K562 (cell line): ENCODE data around the gene ADAMTSL3. TPM values are rescaled to one million over a fixed set of nuclear protein-coding genes. Genes with fewer than 3 reads are reported as not detected.

Experiments
- ATAC-seq: fragments of 200-7000 bp; cut with Tn5 transposase; 3 replicates; pipeline ENCODE4 v1.9.1; 2020; ENCODE audit warnings: moderate library complexity
- BruUV-seq: library from RNA; stranded (reverse); fragments of 400-500 nt; replicated peaks from 2 replicates; lab custom pipeline; 2021; lab: Mats Ljungman, UMichigan
- CTCF ChIA-PET: fragments of 300-600 bp; formaldehyde crosslinking; extraction: SDS; loops from one replicate; lab custom pipeline; 2021; ENCODE audit warnings: low intra/inter-chr PET ratio; lab: Yijun Ruan, JAX
- POLR2A ChIA-PET: fragments of 300-600, 350-650 bp; sonication (Branson Sonifier 250); formaldehyde crosslinking; extraction: SDS; loops from one replicate; lab custom pipeline; 2021; ENCODE audit warnings: antibody characterized with exemption, inconsistent platforms; lab: Yijun Ruan, JAX
- DNase-seq, 4 experiments: peaks; one replicate each; pipeline versions ENCODE4 v3.0.0 to v3.0.0-alpha.2; 2011 to 2018; ENCODE audit warnings: low spot score in 3 of 4, mixed read lengths in 3 of 4; ENCODE audit errors: extremely low read depth in 1 of 4
- FAIRE-seq: peaks from 2 replicates; lab custom pipeline; 2011; peaks lifted over from hg19 to GRCh38; lab: Jason Lieb, UNC
- H2AFZ ChIP-seq: 2 replicates; pipeline ENCODE4 v1.6.0; 2011; ENCODE audit warnings: low read depth, low read length, control low read depth, inconsistent platforms
- H3K27ac ChIP-seq: fragments of 200-600 bp; 3 replicates; pipeline ENCODE4 v1.8.0; 2011; ENCODE audit warnings: low read depth, mild to moderate bottlenecking, control low read depth, inconsistent platforms, low read length, moderate library complexity, mixed read lengths; ENCODE audit errors: extremely low read depth
- H3K27me3 ChIP-seq, 2 experiments: fragments of 300-600 bp in 1 of 2; 2 replicates in 1 of 2; 3 replicates in 1 of 2; pipeline versions ENCODE4 v1.6.0 to v1.8.0; 2011; ENCODE audit warnings: inconsistent platforms in 2 of 2, low read length in 2 of 2, mild to moderate bottlenecking in 1 of 2, mixed read lengths in 1 of 2, moderate library complexity in 1 of 2; ENCODE audit not compliant: control insufficient read depth in 2 of 2, insufficient read depth in 2 of 2
- H3K36me3 ChIP-seq: fragments of 300-600 bp; 3 replicates; pipeline ENCODE4 v1.8.0; 2011; ENCODE audit warnings: mild to moderate bottlenecking, low read length, inconsistent platforms; ENCODE audit not compliant: control insufficient read depth, insufficient read depth
- H3K4me1 ChIP-seq, 2 experiments: fragments of 200-600 bp in 1 of 2; replicated peaks in 1 of 2; 2 replicates in 1 of 2; 3 replicates in 1 of 2; pipeline versions ENCODE4 v1.5.1 to v1.8.0; 2011; ENCODE audit warnings: inconsistent platforms in 2 of 2, low read length in 2 of 2, mild to moderate bottlenecking in 1 of 2, mixed read lengths in 1 of 2, moderate library complexity in 1 of 2; ENCODE audit not compliant: control insufficient read depth in 2 of 2, insufficient read depth in 2 of 2
- H3K4me2 ChIP-seq: 2 replicates; pipeline ENCODE4 v1.6.1; 2011; ENCODE audit warnings: low read length, control low read depth, inconsistent platforms, mixed read lengths; ENCODE audit not compliant: insufficient read depth
- H3K4me3 ChIP-seq: fragments of 200-600 bp; sonication (generic), shearing (Covaris generic); 2 replicates; pipeline ENCODE4 v1.5.1; 2016; ENCODE audit warnings: control low read depth, inconsistent platforms
- H3K79me2 ChIP-seq: fragments of 200-600 bp; 3 replicates; pipeline ENCODE4 v1.8.0; 2011; ENCODE audit warnings: low read length, inconsistent platforms; ENCODE audit not compliant: control insufficient read depth, insufficient read depth
- H3K9ac ChIP-seq, 2 experiments: 2 replicates each; pipeline versions ENCODE4 v1.6.0 to v1.6.1; 2011; ENCODE audit warnings: low read depth in 2 of 2, low read length in 2 of 2, control low read depth in 1 of 2, inconsistent platforms in 1 of 2, mild to moderate bottlenecking in 1 of 2, mixed read lengths in 1 of 2; ENCODE audit not compliant: insufficient read depth in 1 of 2
- H3K9me1 ChIP-seq: one replicate; pipeline ENCODE4 v1.6.0; 2011; ENCODE audit warnings: inconsistent platforms, mild to moderate bottlenecking, low read length, moderate library complexity; ENCODE audit not compliant: control insufficient read depth, insufficient read depth
- H3K9me3 ChIP-seq: replicated peaks from 2 replicates; pipeline ENCODE4 v1.5.1; 2011; ENCODE audit warnings: low read depth, low read length, inconsistent platforms; ENCODE audit not compliant: control insufficient read depth, insufficient read depth
- H4K20me1 ChIP-seq: replicated peaks from 2 replicates; pipeline ENCODE4 v1.6.1; 2011; ENCODE audit warnings: low read length, inconsistent platforms, mixed read lengths; ENCODE audit not compliant: control insufficient read depth, insufficient read depth
- ARNT ChIP-seq, 2 experiments: fragments of 450-650 bp; IDR thresholded peaks; 2 replicates each; pipeline ENCODE4 v1.6.1; 2016; ENCODE audit warnings: mild to moderate bottlenecking in 1 of 2
- ATF1 ChIP-seq, 2 experiments: fragments of 450-650 bp in 1 of 2; IDR thresholded peaks; 2 replicates each; pipeline ENCODE4 v1.6.1; 2016; ENCODE audit warnings: missing compliant biosample characterization in 1 of 2, missing genetic modification characterization in 1 of 2
- BCOR ChIP-seq: fragments of 450-650 bp; IDR thresholded peaks from 2 replicates; pipeline ENCODE4 v1.6.1; 2016
- EHMT2 ChIP-seq: fragments of 450-650 bp; IDR thresholded peaks from 2 replicates; pipeline ENCODE4 v1.6.1; 2018; ENCODE audit warnings: antibody characterized with exemption
- FOS ChIP-seq: IDR thresholded peaks from 3 replicates; pipeline ENCODE4 v1.6.1; 2011; ENCODE audit not compliant: insufficient read length; ENCODE audit errors: extremely low read depth
- HEY1 ChIP-seq: fragments of 250-450 bp; sonication (Bioruptor Pico); IDR thresholded peaks from 2 replicates; pipeline ENCODE4 v1.5.0; 2020; ENCODE audit warnings: mild to moderate bottlenecking, moderate library complexity, borderline replicate concordance
- ILF3 ChIP-seq: fragments of 450-650 bp; IDR thresholded peaks from 2 replicates; pipeline ENCODE4 v1.6.1; 2018; ENCODE audit warnings: antibody characterized with exemption, mild to moderate bottlenecking, moderate library complexity, borderline replicate concordance
- MCM2 ChIP-seq: fragments of 450-650 bp; IDR thresholded peaks from 2 replicates; pipeline ENCODE4 v1.6.1; 2017; ENCODE audit warnings: low read depth, mild to moderate bottlenecking
- NCOA6 ChIP-seq: fragments of 450-650 bp; IDR thresholded peaks from 2 replicates; pipeline ENCODE4 v1.6.1; 2017; ENCODE audit warnings: mild to moderate bottlenecking
- NFRKB ChIP-seq: fragments of 450-650 bp; IDR thresholded peaks from 2 replicates; pipeline ENCODE4 v1.6.1; 2016; ENCODE audit warnings: low read depth
- RBFOX2 ChIP-seq: fragments of 200-400 bp; formaldehyde crosslinking; IDR thresholded peaks from 2 replicates; pipeline ENCODE4 v1.6.1; 2017; ENCODE audit warnings: low read depth, mild to moderate bottlenecking, low read length, moderate library complexity
- SREBF1 ChIP-seq: fragments of 150-350 bp; IDR thresholded peaks from 2 replicates; pipeline ENCODE4 v1.6.1; 2014; ENCODE audit warnings: antibody characterized with exemption, low read depth, low read length, borderline replicate concordance
- ZFP1 ChIP-seq: fragments of 450-650 bp; formaldehyde crosslinking; IDR thresholded peaks from 2 replicates; pipeline ENCODE4 v1.4.0; 2020; ENCODE audit warnings: mild to moderate bottlenecking, mixed read lengths
- ZNF121 ChIP-seq: sonication (generic); formaldehyde crosslinking; conservative IDR thresholded peaks from 2 replicates; pipeline ENCODE4 v1.8.0; 2022; ENCODE audit warnings: missing genetic modification reagents
- ZNF436 ChIP-seq: fragments of 250-450, 450-650 bp; sonication (Bioruptor Pico); formaldehyde crosslinking; IDR thresholded peaks from 2 replicates; pipeline ENCODE4 v1.7.0; 2020; ENCODE audit warnings: mild to moderate bottlenecking
- ZNF586 ChIP-seq: fragments of 450-650 bp; formaldehyde crosslinking; conservative IDR thresholded peaks from 2 replicates; pipeline ENCODE4 v1.4.0; 2020; ENCODE audit warnings: mild to moderate bottlenecking, moderate library complexity
- WGBS: fragments of 100-300 bp; shearing (Covaris generic); methylation state at CpG from one replicate; pipeline ENCODE4 v1.1.6; 2016; ENCODE audit warnings: low coverage, mixed read lengths; ENCODE audit not compliant: insufficient coverage; ENCODE audit errors: missing lambda C conversion rate; 5-methylcytosine and 5-hydroxymethylcytosine counted together
- in situ Hi-C: fragments of 300-500 bp; cut with MboI; formaldehyde crosslinking; loops from 4 replicates; pipeline ENCODE4 v1.15.0; 2018; ENCODE audit warnings: inconsistent platforms, mixed read lengths
- intact Hi-C: fragments of 100-400 bp; cut with micrococcal nuclease; formaldehyde crosslinking; loops from 2 replicates; pipeline ENCODE4 v1.14.2; 2022
- polyA plus RNA-seq, 8 experiments: library from polyadenylated mRNA; depleted of rRNA in 4 of 8; stranded (reverse) in 5 of 8; unstranded in 3 of 8; fragments of >200 nt; fragmentation: Nextera tagmentation in 2 of 8; fragmentation: Illumina TruSeq in 1 of 8; extraction: Ambion mirVana in 2 of 8; extraction: Trizol in 1 of 8; gene quantifications; 2 replicates each; pipeline versions ENCODE4 v1.2.1 to v1.2.3, GENCODE V29; 2011 to 2014; ENCODE audit warnings: inconsistent platforms in 1 of 8, missing spikeins in 1 of 8
- total RNA-seq, 7 experiments: library from RNA; depleted of rRNA in 6 of 7; stranded (reverse); fragments of >200 nt in 6 of 7; fragmentation: Illumina TruSeq in 2 of 7; extraction: Trizol in 2 of 7; gene quantifications; 2 replicates each; pipeline versions ENCODE4 v1.2.1 to v1.2.3, GENCODE V29; 2011 to 2021; ENCODE audit warnings: low replicate concordance in 1 of 7
- TF ChIP-seq, protein P1 (sequence below): fragments of 450-650 bp; IDR thresholded peaks from 2 replicates; pipeline ENCODE4 v1.6.1; 2017; ENCODE audit warnings: mild to moderate bottlenecking, moderate library complexity
- TF ChIP-seq, protein P2 (sequence below): sonication (generic); formaldehyde crosslinking; IDR thresholded peaks from 2 replicates; pipeline ENCODE4 v1.8.0; 2022; ENCODE audit warnings: mild to moderate bottlenecking, missing genetic modification reagents, borderline replicate concordance

Gene ADAMTSL3
- total and polyA plus RNA-seq, 9 of the 15 experiments (the other 6 are each of a cell fraction or from before 2014, with no cell fraction given), result 0.01 to 0.18 (median 0.07) TPM; not detected in 3

DNA sequence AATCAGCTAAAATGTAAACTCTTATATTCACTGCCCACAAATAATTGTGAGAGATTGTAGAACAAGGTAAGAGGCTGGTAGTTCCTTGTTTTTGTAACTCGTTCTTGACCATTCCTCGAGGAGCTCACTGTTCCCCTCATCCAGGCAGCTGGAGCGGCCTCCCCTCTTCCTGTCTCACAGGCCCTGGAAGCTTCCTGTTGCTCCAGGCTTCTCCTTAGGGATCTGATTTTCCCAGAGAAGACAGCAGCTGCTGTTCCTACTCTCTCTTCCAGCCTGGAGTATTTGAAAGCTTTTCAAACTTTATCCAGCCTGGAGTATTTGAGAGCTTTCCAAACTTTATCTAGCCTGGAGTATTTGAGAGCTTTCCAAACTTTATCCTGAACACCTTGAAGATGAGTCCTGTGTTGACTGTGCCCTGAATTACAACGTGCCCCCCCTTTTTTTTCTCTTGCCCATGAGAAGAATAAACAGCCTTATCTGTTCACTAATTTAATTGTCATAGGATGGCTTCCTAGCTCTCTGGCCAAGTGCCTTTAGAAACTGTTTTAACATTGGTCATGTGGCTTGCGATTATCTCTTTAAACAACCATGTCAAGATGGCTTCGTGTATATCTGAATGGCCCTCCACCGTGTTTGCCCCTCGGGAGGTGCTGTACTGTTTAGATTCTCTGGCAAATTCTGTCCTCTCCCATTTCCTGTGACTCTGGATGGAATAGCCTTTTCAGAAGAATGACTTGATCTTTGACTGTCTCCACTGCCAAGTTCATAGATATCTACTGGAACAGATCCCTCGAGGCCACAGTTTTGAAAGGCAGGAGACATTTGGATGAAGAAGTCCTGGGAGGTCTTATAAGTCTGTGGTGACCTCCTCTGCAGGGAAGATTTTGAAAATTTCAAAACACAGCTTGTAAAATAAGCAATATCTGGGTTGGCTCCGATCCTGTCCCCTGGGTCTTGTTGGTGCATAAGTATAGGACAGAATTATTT, 4.8 kb downstream of the ADAMTSL3 start (continued):
- TF ChIP-seq, protein P1, sequence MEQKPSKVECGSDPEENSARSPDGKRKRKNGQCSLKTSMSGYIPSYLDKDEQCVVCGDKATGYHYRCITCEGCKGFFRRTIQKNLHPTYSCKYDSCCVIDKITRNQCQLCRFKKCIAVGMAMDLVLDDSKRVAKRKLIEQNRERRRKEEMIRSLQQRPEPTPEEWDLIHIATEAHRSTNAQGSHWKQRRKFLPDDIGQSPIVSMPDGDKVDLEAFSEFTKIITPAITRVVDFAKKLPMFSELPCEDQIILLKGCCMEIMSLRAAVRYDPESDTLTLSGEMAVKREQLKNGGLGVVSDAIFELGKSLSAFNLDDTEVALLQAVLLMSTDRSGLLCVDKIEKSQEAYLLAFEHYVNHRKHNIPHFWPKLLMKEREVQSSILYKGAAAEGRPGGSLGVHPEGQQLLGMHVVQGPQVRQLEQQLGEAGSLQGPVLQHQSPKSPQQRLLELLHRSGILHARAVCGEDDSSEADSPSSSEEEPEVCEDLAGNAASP, result no peak
- TF ChIP-seq BCOR (no peak), SREBF1 (no peak), FOS (no peak), EHMT2 (no peak), RBFOX2 (no peak), NFRKB (no peak), NCOA6 (no peak), ZNF586 (CRISPR knock-in tag) (no peak)
- TF ChIP-seq, all 486 proteins: peak for 0

DNA sequence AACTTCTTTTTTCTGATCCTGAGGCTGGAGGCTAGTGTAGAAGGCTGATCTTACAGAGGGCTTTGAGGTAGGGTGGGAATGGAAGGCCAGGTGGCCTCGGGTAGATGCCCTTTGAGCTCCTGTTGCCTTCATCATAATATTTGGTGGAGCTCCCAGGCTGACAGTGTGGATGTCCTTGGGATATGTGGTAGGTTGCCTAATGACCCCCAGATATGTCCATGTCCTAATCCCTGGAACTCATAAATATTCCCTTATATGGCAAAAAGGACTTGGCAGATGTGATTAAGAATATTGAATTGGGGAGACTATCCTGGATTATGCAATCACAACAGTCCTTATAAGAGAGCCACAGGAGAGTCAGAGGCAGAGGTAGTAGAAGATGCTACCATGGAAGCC, 5.5 kb downstream of the ADAMTSL3 start:
- Histone ChIP-seq H3K27me3 (peaks cover 0 to 12% of the 10 kb centered on the region in 2 experiments; a peak in 2 of 5 replicates), H3K36me3 (no peaks in the 10 kb centered on the region), H3K79me2 (no peaks in the 10 kb centered on the region), H3K9me1 (no peaks in the 10 kb centered on the region), H2AFZ (no peak overlapping the region), H3K4me2 (no peak overlapping the region), H4K20me1 (no peaks in the 10 kb centered on the region), H3K9me3 (no peaks in the 10 kb centered on the region), H3K4me3 (no peak overlapping the region), H3K27ac (no peak overlapping the region), H3K9ac (no peak overlapping the region), H3K4me1 (no peaks in the 10 kb centered on the region)
- intact Hi-C loops, result no loop called here
- POLR2A ChIA-PET, result no interaction called here
- CTCF ChIA-PET, result no interaction called here
- FAIRE-seq (no peak), DNase-seq (no peak), ATAC-seq (no peak)
- in situ Hi-C loops, result no loop called here
- BruUV-seq, result no TSS peak
- 0% methylated on average over 1 of the region's 1 CpG for WGBS
- TF ChIP-seq, protein P2, sequence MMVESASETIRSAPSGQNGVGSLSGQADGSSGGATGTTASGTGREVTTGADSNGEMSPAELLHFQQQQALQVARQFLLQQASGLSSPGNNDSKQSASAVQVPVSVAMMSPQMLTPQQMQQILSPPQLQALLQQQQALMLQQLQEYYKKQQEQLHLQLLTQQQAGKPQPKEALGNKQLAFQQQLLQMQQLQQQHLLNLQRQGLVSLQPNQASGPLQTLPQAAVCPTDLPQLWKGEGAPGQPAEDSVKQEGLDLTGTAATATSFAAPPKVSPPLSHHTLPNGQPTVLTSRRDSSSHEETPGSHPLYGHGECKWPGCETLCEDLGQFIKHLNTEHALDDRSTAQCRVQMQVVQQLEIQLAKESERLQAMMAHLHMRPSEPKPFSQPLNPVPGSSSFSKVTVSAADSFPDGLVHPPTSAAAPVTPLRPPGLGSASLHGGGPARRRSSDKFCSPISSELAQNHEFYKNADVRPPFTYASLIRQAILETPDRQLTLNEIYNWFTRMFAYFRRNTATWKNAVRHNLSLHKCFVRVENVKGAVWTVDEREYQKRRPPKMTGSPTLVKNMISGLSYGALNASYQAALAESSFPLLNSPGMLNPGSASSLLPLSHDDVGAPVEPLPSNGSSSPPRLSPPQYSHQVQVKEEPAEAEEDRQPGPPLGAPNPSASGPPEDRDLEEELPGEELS (CRISPR knock-in tag), result no peak
- TF ChIP-seq HEY1 (CRISPR knock-in tag) (no peak), ATF1 (CRISPR knock-in tag; IDR thresholded peaks at IDR 0.05) (no peak), ATF1 (tag; IDR thresholded peaks at IDR 0.05) (no peak), ZNF121 (CRISPR knock-in tag) (no peak), ILF3 (no peak), ARNT (IDR thresholded peaks at IDR 0.05) (no peak), ZNF436 (no peak), ZFP1 (CRISPR knock-in tag) (no peak), MCM2 (no peak)
